Adrenal gland (tissue), 12 donors: ENCODE measurements around the gene CHST8. TPM values are rescaled to one million over a fixed set of nuclear protein-coding genes. Genes with fewer than 3 reads are reported as not detected.
"Not testable (repeated sequence)": the region's sequence is repeated elsewhere in the genome, so short reads cannot be mapped to it uniquely, and the experiment has no call there.

Source experiments
- DNase-seq, 7 donors: peaks; one replicate each; pipeline ENCODE4 v3.0.0-alpha.2; 2019 to 2020
- H3K27ac ChIP-seq, 5 donors: fragments of 200-600 bp; sonication (generic) in 4 of 5; 1 replicate in 3 of 5; 2 replicates in 2 of 5; pipeline versions ENCODE4 v1.5.1 to v1.8.0; 2016 to 2020; ENCODE audit warnings: mild to moderate bottlenecking in 1 of 5
- H3K27me3 ChIP-seq: fragments of 200-600 bp; 2 replicates; pipeline ENCODE4 v1.8.0; 2021
- H3K36me3 ChIP-seq, 2 donors: fragments of 200-600 bp; replicated peaks in 1 of 2; 1 replicate in 1 of 2; 2 replicates in 1 of 2; pipeline versions ENCODE4 v1.5.1 to v1.8.0; 2018 to 2022
- H3K4me1 ChIP-seq, 2 donors: fragments of 200-600 bp; replicated peaks in 1 of 2; 1 replicate in 1 of 2; 2 replicates in 1 of 2; pipeline versions ENCODE4 v1.5.1 to v1.8.0; 2018 to 2021
- H3K4me3 ChIP-seq, 4 donors: fragments of 200-600 bp; sonication (generic) in 3 of 4; one replicate each; pipeline ENCODE4 v1.5.1; 2016 to 2018
- H3K9me3 ChIP-seq, 3 donors: fragments of 200-600 bp; sonication (generic) in 1 of 3; replicated peaks in 1 of 3; 1 replicate in 2 of 3; 2 replicates in 1 of 3; pipeline versions ENCODE4 v1.5.1 to v1.8.0; 2016 to 2021
- CTCF ChIP-seq, 6 experiments: fragments of 450-650 bp in 4 of 6; fragments of 200-600 bp in 2 of 6; sonication (generic) in 1 of 6; IDR thresholded peaks; 1 replicate in 5 of 6; 2 replicates in 1 of 6; pipeline versions ENCODE4 v1.5.1 to v1.8.0; 2016 to 2021; ENCODE audit warnings: antibody characterized with exemption in 6 of 6, mild to moderate bottlenecking in 2 of 6, moderate library complexity in 1 of 6
- POLR2A ChIP-seq, 2 donors: fragments of 450-650 bp; IDR thresholded peaks; one replicate each; pipeline ENCODE4 v1.6.1; 2017; ENCODE audit warnings: antibody characterized with exemption in 2 of 2, mild to moderate bottlenecking in 2 of 2, moderate library complexity in 1 of 2
- WGBS, 4 donors: extraction: QIAGEN DNeasy Blood & Tissue Kit in 2 of 4; methylation state at CpG; one replicate each; pipeline versions ENCODE4 v1.1.5 to v1.1.7; 2013 to 2017; 5-methylcytosine and 5-hydroxymethylcytosine counted together
- intact Hi-C, 2 donors: fragments of 100-400 bp; cut with DNase I; formaldehyde crosslinking; loops; one replicate each; pipeline versions ENCODE4 v1.14.1 to v1.15.0; 2022 to 2023
- polyA plus RNA-seq, 3 donors: library from polyadenylated mRNA; stranded (reverse); fragments of 200-250 nt in 2 of 3; fragments of 350-450 nt in 1 of 3; fragmentation: Illumina TruSeq in 1 of 3; extraction: RNeasy Lipid Tissue Mini Kit (QIAGEN cat#74804) in 1 of 3; gene quantifications; one replicate each; pipeline ENCODE4 v1.2.3, GENCODE V29; 2013 to 2014
- total RNA-seq, 9 donors: library from RNA; depleted of rRNA in 4 of 9; stranded (reverse); fragments of >200 nt in 4 of 9; fragments of 120-200 nt in 1 of 9; fragmentation: NEBNext Ultra II Directional in 1 of 9; extraction: Animal tissue kit (Norgen Biotek cat#: 25700) in 1 of 9; gene quantifications; one replicate each; pipeline versions ENCODE4 v1.1.0 to v1.2.4, GENCODE V29; 2013 to 2023
- donor health status: healthy with polysubstance abuse.
- donor health status: Bipolar disorder and iron deficiency.
- donor health status: DM: yes; HTN: yes; CAD: no.
- donor health status: DM: no; HTN: no; CAD: no.
- donor health status: DM: no; HTN: no; CAD: no.
- donor health status: DM: yes; HTN: yes; CAD: no.

The CHST8 gene
- total and polyA plus RNA-seq, 12 donors, result 0.06 to 1.9 (median 0.61) TPM; not detected in 4

DNA sequence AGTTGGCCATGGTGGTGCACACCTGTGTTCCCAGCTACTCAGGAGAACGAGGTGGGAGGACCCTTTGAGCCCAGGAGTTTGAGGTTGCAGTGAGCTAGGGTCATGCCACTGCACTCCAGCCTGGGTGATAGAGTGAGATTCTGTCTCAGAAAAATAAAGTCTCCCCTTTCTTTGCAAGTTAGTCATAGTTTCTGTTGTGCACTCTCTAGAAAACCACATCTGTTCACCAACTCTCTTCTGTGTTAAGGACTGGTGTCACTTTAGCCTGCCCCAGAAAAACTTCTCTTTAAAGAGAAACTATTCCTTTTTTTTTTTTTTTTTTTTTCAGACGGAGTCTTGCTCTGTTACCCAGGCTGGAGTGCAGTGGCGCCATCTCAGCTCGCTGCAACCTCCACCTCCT is 4.9 kb upstream of the CHST8 start:
- Histone ChIP-seq H3K4me1 (peaks cover 0 to under 1% of the 10 kb centered on the region in 2 donors), H3K27me3 (peaks cover 15% of the 10 kb centered on the region), H3K36me3 (no peaks in the 10 kb centered on the region), H3K9me3 (no peaks in the 10 kb centered on the region), H3K27ac (no peak overlapping the region), H3K4me3 (no peak overlapping the region)
- no peak for DNase-seq
- intact Hi-C loops, result no loop called here
- TF ChIP-seq POLR2A (IDR thresholded peaks at IDR 0.05) (no peak), CTCF (IDR thresholded peaks at IDR 0.05) (no peak)
- 55 to 78% (median 71%) methylated on average over 4 of the region's 4 CpGs for WGBS, 4 donors

DNA sequence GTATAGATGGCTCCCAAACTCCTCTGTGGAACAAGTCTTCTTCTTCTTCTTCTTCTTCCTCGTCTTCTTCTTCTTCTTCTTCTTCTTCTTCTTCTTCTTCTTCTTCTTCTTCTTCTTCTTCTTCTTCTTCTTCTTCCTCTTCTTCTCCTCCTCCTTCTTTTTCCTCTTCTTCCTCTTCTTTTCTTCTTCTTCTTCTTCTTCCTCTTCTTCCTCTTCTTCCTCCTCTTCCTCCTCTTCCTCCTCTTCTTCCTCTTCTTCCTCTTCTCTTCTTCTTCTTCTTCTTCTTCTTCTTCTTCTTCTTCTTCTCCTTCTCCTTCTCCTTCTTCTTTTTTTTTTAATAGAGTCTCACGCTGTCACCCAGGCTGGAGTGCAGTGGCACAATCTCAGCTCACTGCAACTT is 3.4 kb upstream of the CHST8 start:
- H3K27ac ChIP-seq, H3K4me3 ChIP-seq, intact Hi-C loops, H3K9me3 ChIP-seq, H3K4me1 ChIP-seq, DNase-seq, H3K36me3 ChIP-seq: not testable (repeated sequence)
- WGBS, 4 donors, result 51 to 100% (median 84%) methylated on average over 1 to 2 of the region's 2 CpGs
- H3K27me3 ChIP-seq, result peaks cover 30% of the 10 kb centered on the region

- Histone ChIP-seq H3K36me3 (no peaks in the 10 kb centered on the region), H3K4me3 (no peak overlapping the region), H3K4me1 (peaks cover 5 to 7% of the 10 kb centered on the region in 2 donors), H3K27ac (no peak overlapping the region), H3K9me3 (no peaks in the 10 kb centered on the region), H3K27me3 (peaks cover 35% of the 10 kb centered on the region)
- WGBS, 4 donors, result 55 to 71% (median 64%) methylated on average over 2 to 5 of the region's 5 CpGs
- intact Hi-C loops, result no loop called here
- DNase-seq, result no peak
- TF ChIP-seq POLR2A (IDR thresholded peaks at IDR 0.05) (no peak), CTCF (IDR thresholded peaks at IDR 0.05) (no peak)
Measured at GRCh38 chr19:33618884-33619283, 2.9 kb upstream of the CHST8 start.

GRCh38 chr19:33620611-33621010 is 1.1 kb upstream of the CHST8 start:
- no peak overlapping the region for H3K4me3 ChIP-seq
- H3K27ac ChIP-seq, result no peak overlapping the region
- H3K36me3 ChIP-seq, result no peaks in the 10 kb centered on the region
- no peak for DNase-seq
- intact Hi-C loops, result no loop called here
- 75 to 86% (median 79%) methylated on average over 4 of the region's 4 CpGs for WGBS, 4 donors
- peaks cover 40% of the 10 kb centered on the region for H3K27me3 ChIP-seq
- TF ChIP-seq POLR2A (IDR thresholded peaks at IDR 0.05), result no peak
- TF ChIP-seq CTCF (IDR thresholded peaks at IDR 0.05), result no peak
- H3K9me3 ChIP-seq, result no peaks in the 10 kb centered on the region
- H3K4me1 ChIP-seq, result peaks cover 5 to 7% of the 10 kb centered on the region in 2 donors

DNA sequence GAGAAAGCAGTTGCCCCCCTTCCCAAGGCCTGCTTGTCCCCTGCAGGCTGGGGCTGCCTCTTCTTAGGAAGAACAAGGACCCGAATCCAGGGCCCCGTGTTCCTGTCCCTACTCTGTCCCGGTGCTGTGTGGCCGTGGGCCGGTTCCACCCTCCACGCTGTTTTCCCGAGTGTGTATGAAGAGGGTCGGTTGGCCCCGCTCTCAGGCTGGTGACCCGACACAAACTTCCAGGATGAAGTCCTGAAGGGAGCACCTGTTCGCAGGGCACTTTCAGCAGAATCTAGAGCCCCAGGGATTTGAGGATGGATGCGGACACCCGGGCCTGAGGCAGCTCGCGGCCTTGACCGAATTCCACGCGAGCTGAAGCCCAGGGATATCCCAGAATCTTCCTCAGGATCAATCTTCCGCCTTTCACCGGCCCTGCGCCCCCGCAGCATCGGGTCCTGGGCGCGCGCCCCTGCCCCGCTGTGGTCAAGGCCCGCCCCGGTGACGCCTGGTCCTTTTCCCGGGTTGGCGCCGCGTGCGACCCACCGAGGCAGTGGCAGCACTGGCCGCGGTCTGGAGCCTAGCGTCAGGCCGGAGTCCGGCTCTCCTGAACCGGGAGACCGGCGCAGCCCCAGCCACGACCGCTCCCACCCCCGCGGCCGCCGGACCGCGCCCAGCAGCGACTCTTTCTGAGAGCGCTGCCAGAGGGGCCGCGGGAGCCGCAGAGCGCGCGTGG is 528 bp upstream of the CHST8 start:
- Histone ChIP-seq H3K4me1 (peaks cover 5 to 7% of the 10 kb centered on the region in 2 donors), H3K4me3 (peak overlapping the region in 1 of 4 donors; percentile 17), H3K9me3 (no peaks in the 10 kb centered on the region), H3K27ac (no peak overlapping the region), H3K27me3 (peaks cover 40% of the 10 kb centered on the region), H3K36me3 (no peaks in the 10 kb centered on the region)
- no peak for DNase-seq
- intact Hi-C loops, result no loop called here
- no peak for TF ChIP-seq POLR2A (IDR thresholded peaks at IDR 0.05)
- TF ChIP-seq CTCF (IDR thresholded peaks at IDR 0.05), result no peak
- WGBS, 4 donors, result 12 to 72% (median 23%) methylated on average over 11 to 60 of the region's 60 CpGs
